ENCODE data around the gene CSNK1G3.
"Not testable (repeated sequence)": the region's sequence is repeated elsewhere in the genome, so short reads cannot be mapped to it uniquely, and the experiment has no call there.

Gene CSNK1G3

GRCh38 chr5:123511648-123512605 lies at the start of gene CSNK1G3:
TSS of gene CSNK1G3 (plus strand) at chr5:123512177. CDS start at chr5:123545664, 33,487 bp downstream.
- FAIRE-seq = peak; percentile 98
- peak; percentile 87 for DNase-seq (ENCODE audit: insufficient read length, low spot score)
- peak; percentile 94 for TF ChIP-seq POLR2A (IDR thresholded peaks at IDR 0.05; ENCODE audit: low read depth, low read length)

DNA sequence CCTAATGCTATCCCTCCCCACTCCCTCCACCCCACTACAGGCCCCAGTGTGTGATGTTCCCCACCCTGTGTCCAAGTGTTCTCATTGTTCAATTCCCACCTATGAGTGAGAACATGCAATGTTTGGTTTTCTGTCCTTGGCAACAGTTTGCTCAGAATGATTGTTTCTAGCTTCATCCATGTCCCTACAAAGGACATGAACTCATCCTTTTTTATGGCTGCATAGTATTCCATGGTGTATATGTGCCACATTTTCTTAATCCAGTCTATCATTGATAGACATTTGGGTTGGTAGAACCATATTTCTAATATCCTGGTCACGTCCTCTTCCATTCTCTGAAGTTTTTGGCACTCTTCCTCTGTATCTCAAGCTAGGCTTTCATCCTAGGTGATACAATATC lies 45.1 kb upstream of the CSNK1G3 start:
- not testable (repeated sequence) for FAIRE-seq; DNase-seq (ENCODE audit: insufficient read length, low spot score)

GRCh38 chr5:123471385-123471784 lies 40.6 kb upstream of the CSNK1G3 start:
- no peak for FAIRE-seq
- no peak for DNase-seq (ENCODE audit: insufficient read length, low spot score)
- no peak for TF ChIP-seq POLR2A (IDR thresholded peaks at IDR 0.05; ENCODE audit: low read depth, low read length)

- no peak for FAIRE-seq
- no peak for TF ChIP-seq POLR2A (IDR thresholded peaks at IDR 0.05; ENCODE audit: low read depth, low read length)
- no peak for DNase-seq (ENCODE audit: insufficient read length, low spot score)
These were observed 39.6 kb upstream of the CSNK1G3 start for GRCh38 chr5:123472150-123472924.

DNA sequence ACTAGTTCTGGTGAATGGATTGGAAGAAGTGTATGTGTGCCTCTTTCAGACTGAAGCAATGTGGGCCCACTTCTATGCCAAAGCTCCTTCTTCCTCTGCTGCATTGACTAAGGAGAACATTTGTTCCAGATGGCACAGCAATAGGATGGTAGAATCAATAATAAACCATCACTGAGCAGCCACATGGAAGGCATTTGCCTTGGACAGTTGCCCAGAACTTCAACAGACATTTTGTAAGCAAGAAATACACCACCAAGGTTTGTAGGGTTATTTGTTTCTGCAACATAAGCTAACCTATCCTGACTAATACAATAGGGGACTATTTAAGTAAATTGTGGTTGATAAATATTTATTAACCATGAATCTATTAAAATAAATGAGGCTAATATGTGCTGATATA lies 37.7 kb upstream of the CSNK1G3 start:
- FAIRE-seq = no peak
- TF ChIP-seq POLR2A (IDR thresholded peaks at IDR 0.05; ENCODE audit: low read depth, low read length) = no peak
- DNase-seq (ENCODE audit: insufficient read length, low spot score) = no peak

DNA sequence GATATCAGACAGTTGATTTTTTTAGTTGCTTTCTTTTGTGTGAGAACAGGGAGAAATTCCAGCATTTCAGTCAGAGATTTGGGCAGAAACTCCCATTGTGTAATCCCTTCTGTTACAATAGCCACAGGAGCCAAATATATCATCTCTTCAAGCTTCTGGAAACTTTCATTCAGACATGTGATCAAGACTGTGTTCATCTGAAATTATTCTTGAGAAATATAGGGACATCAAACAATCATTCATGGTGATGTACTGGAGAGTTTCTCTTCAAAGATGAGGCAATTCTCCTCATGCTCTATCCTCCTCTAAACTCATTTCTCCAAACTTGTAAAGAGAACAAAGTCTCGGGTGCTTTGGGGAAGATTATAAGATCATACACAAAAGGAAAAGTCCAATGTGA lies 35.2 kb upstream of the CSNK1G3 start:
- TF ChIP-seq POLR2A (IDR thresholded peaks at IDR 0.05; ENCODE audit: low read depth, low read length) = no peak
- DNase-seq (ENCODE audit: insufficient read length, low spot score) = no peak
- no peak for FAIRE-seq

DNA sequence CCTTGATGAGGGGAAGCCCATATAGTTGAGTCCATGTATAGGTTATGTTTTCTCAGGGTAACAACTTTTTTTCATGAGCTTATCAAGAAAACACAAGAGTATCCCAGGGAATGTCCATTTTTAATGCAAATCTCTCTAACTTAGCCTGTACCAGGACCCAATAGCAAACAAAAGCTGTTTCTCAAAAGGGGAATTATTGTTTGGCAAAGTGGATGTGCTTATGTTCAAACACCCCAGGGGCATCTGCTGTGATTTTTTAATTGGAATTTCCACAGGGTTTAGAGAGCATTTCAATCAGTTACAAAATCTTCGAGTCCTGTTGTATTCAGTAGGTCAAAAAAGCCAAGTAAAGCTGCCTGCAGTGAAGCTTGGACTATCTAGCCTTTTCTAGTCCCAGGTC lies 33.4 kb upstream of the CSNK1G3 start:
- no peak for TF ChIP-seq POLR2A (IDR thresholded peaks at IDR 0.05; ENCODE audit: low read depth, low read length)
- DNase-seq (ENCODE audit: insufficient read length, low spot score) = no peak
- FAIRE-seq = no peak

GRCh38 chr5:123482258-123482657 lies 29.7 kb upstream of the CSNK1G3 start:
- DNase-seq (ENCODE audit: insufficient read length, low spot score) = no peak
- FAIRE-seq = no peak
- TF ChIP-seq POLR2A (IDR thresholded peaks at IDR 0.05; ENCODE audit: low read depth, low read length) = no peak

DNA sequence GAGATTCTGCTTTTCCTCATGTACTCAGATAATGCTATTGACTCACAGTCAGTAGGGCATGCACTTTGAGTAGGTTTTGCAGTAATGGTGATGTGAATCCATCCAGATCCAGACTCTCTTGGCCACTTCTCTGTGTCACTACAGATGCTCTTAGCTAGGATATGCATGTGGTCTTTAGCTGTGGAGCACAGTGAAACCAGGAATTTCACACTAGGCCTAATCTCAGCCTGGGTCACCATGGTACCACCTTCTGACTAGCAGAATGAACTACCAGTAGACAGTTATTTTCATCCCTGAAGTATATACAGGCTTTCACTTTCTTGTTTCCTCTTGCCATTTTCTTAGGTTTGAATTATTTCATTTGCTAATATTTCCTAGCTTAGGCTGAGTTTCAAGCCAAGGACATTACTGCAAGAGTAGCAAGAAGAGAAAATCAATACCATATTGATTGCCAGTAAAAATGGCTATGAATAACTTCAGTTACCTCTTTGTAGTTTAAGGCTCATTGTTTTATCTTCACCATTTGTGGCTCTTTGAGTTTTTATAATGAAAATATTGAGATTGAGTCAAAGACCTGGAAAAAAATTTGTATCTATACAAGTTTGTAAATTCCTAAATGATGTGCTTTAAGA lies 28.4 kb upstream of the CSNK1G3 start:
- no peak for TF ChIP-seq POLR2A (IDR thresholded peaks at IDR 0.05; ENCODE audit: low read depth, low read length)
- DNase-seq (ENCODE audit: insufficient read length, low spot score) = no peak
- FAIRE-seq = no peak

- DNase-seq (ENCODE audit: insufficient read length, low spot score) = no peak
- FAIRE-seq = no peak
- TF ChIP-seq POLR2A (IDR thresholded peaks at IDR 0.05; ENCODE audit: low read depth, low read length) = no peak
These were observed 26.7 kb upstream of the CSNK1G3 start for GRCh38 chr5:123485275-123485674.

DNA sequence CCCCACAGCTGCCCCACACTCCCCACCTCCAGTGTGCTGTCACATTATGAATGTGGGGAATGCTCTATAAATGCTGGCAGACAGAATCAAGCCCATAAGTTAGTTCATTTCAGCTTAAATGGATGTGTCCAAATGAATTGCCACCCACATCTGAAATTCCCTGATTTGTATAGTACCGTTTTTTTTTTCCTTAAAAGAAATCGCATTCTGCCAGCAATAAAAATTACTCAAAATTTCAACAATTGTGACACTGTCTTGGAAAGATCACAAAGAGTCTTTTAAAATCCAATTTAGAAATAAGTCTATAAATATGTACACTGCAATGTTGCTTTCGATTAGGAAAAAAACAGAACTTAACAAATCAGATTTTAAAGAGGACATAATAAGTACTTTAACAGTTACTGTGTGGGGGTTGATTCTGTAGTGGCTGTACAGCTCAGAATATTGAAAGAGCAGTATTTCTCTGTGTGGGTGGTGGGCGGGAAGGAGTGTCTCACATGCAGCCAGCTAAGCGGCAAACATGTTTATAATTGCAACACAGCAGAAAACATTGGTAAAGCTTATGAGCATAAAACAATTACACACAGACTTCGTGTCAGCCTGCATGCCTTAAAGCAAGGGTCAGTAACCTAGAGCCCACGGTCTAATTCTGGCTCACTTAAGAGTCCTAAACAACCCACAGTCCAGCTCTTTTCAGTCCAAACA lies 24.9 kb upstream of the CSNK1G3 start:
- no peak for FAIRE-seq
- no peak for TF ChIP-seq POLR2A (IDR thresholded peaks at IDR 0.05; ENCODE audit: low read depth, low read length)
- no peak for DNase-seq (ENCODE audit: insufficient read length, low spot score)

DNA sequence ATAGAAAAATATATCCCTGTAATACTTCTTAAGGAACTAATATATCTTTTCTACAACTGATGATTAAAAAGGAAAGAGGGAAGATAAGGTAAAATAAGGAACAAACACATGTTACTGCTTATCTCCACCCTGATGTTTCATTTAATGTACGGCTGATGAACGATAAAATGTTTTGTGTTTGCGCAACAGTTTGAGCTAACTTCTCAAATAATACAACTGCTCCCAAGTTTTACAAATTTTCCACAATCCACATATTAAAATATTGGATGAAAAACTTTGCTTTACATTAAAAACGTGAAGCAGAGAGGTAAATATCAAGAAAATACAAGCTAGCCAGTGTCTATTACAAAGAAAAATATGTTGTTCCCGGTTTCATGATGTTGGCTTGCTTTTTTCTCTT lies 21.0 kb upstream of the CSNK1G3 start:
- DNase-seq (ENCODE audit: insufficient read length, low spot score) = no peak
- FAIRE-seq = no peak
- TF ChIP-seq POLR2A (IDR thresholded peaks at IDR 0.05; ENCODE audit: low read depth, low read length) = no peak

DNA sequence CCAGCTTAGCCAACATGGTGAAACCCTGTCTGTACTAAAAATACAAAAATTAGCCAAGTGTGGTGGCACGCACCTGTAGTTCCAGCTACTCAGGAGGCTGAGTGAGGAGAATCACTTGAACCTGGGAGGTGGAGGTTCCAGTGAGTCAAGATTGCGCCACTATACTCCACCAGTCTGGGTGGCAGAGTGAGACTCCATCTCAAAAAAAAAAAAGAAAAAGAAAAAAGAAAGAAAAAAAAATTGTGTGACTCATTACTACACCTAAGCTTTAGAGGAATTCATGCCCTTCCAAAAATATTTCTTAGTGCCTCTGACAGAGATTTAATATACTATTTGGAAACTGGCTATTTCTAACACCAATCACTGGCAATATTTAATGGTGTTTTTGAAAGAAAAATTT lies 16.8 kb upstream of the CSNK1G3 start:
- FAIRE-seq; DNase-seq (ENCODE audit: insufficient read length, low spot score): not testable (repeated sequence)

GRCh38 chr5:123496892-123497291 lies 15.1 kb upstream of the CSNK1G3 start:
- FAIRE-seq (peak; percentile 88), DNase-seq (ENCODE audit: insufficient read length, low spot score) (no peak)
- TF ChIP-seq POLR2A (IDR thresholded peaks at IDR 0.05; ENCODE audit: low read depth, low read length) = no peak
